Measurements from ENCODE around the gene ALKBH8. TPM values are rescaled to one million over a fixed set of nuclear protein-coding genes. Genes with fewer than 3 reads are reported as not detected.
"Not testable (repeated sequence)": the region's sequence is repeated elsewhere in the genome, so short reads cannot be mapped to it uniquely, and the experiment has no call there.

Gene ALKBH8
- total and polyA plus RNA-seq, 2 experiments from 2014 or later = 6.1 to 6.5 TPM

GRCh38 chr11:107545101-107545514, 20.4 kb downstream of the ALKBH8 start:
- H3K4me3 ChIP-seq = no peak overlapping the region
- DNase-seq (ENCODE audit: low read depth in 1 of 2, low spot score in 1 of 2) = peak in 1 of 2 donors; percentile 49
- no peaks in the 10 kb centered on the region for H3K27me3 ChIP-seq
- H3K4me1 ChIP-seq (ENCODE audit: low read depth) = no peaks in the 10 kb centered on the region
- H3K27ac ChIP-seq = no peak overlapping the region
- TF ChIP-seq CTCF (IDR thresholded peaks at IDR 0.05; ENCODE audit: low read depth, low read length) = no peak
- H3K36me3 ChIP-seq = no peaks in the 10 kb centered on the region
- H3K9me3 ChIP-seq (ENCODE audit: low read depth) = no peaks in the 10 kb centered on the region

- TF ChIP-seq CTCF (IDR thresholded peaks at IDR 0.05; ENCODE audit: low read depth, low read length) = no peak
- Histone ChIP-seq H3K27ac (no peak overlapping the region), H3K4me3 (no peak overlapping the region), H3K36me3 (no peaks in the 10 kb centered on the region), H3K27me3 (no peaks in the 10 kb centered on the region), H3K4me1 (ENCODE audit: low read depth) (no peaks in the 10 kb centered on the region), H3K9me3 (ENCODE audit: low read depth) (no peaks in the 10 kb centered on the region)
- DNase-seq (ENCODE audit: low read depth in 1 of 2, low spot score in 1 of 2) = no peak
Measured at GRCh38 chr11:107538821-107539220, 26.7 kb downstream of the ALKBH8 start.

- H3K4me1 ChIP-seq (ENCODE audit: low read depth) = no peaks in the 10 kb centered on the region
- H3K9me3 ChIP-seq (ENCODE audit: low read depth) = no peaks in the 10 kb centered on the region
- H3K27me3 ChIP-seq = no peaks in the 10 kb centered on the region
- no peak for DNase-seq (ENCODE audit: low read depth in 1 of 2, low spot score in 1 of 2)
- no peaks in the 10 kb centered on the region for H3K36me3 ChIP-seq
- H3K27ac ChIP-seq = no peak overlapping the region
- no peak overlapping the region for H3K4me3 ChIP-seq
- TF ChIP-seq CTCF (IDR thresholded peaks at IDR 0.05; ENCODE audit: low read depth, low read length) = no peak
Measured at GRCh38 chr11:107538239-107538638, 27.3 kb downstream of the ALKBH8 start.

- H3K9me3 ChIP-seq (ENCODE audit: low read depth); H3K27ac ChIP-seq; H3K27me3 ChIP-seq; H3K36me3 ChIP-seq; H3K4me1 ChIP-seq (ENCODE audit: low read depth); DNase-seq (ENCODE audit: low read depth in 1 of 2, low spot score in 1 of 2); H3K4me3 ChIP-seq: not testable (repeated sequence)
Measured at GRCh38 chr11:107537155-107537554, 28.4 kb downstream of the ALKBH8 start.

- Histone ChIP-seq H3K36me3 (no peaks in the 10 kb centered on the region), H3K27me3 (no peaks in the 10 kb centered on the region), H3K4me3 (no peak overlapping the region), H3K9me3 (ENCODE audit: low read depth) (no peaks in the 10 kb centered on the region), H3K27ac (no peak overlapping the region), H3K4me1 (ENCODE audit: low read depth) (no peaks in the 10 kb centered on the region)
- no peak for DNase-seq (ENCODE audit: low read depth in 1 of 2, low spot score in 1 of 2)
- TF ChIP-seq CTCF (IDR thresholded peaks at IDR 0.05; ENCODE audit: low read depth, low read length) = no peak
Measured at GRCh38 chr11:107526197-107526596, 39.3 kb downstream of the ALKBH8 start.

GRCh38 chr11:107508858-107509244, 56.7 kb downstream of the ALKBH8 start:
- H3K27ac ChIP-seq = no peak overlapping the region
- H3K4me3 ChIP-seq = no peak overlapping the region
- DNase-seq (ENCODE audit: low read depth in 1 of 2, low spot score in 1 of 2) = no peak
- no peaks in the 10 kb centered on the region for H3K9me3 ChIP-seq (ENCODE audit: low read depth)
- H3K27me3 ChIP-seq = no peaks in the 10 kb centered on the region
- H3K4me1 ChIP-seq (ENCODE audit: low read depth) = no peaks in the 10 kb centered on the region
- H3K36me3 ChIP-seq = peaks cover 9% of the 10 kb centered on the region
- no peak for TF ChIP-seq CTCF (IDR thresholded peaks at IDR 0.05; ENCODE audit: low read depth, low read length)

Data from cardiac muscle cell (in vitro differentiated cells and primary cell).